ENCODE data around the gene RPL9.

GRCh38 chr4:39476187-39476895 lies 17.6 kb upstream of the RPL9 start:
- TF ChIP-seq ZNF274 (IDR thresholded peaks at IDR 0.05; ENCODE audit: low read depth, low read length): no peak
- no peak for TF ChIP-seq YY1 (IDR thresholded peaks at IDR 0.05; ENCODE audit: insufficient read depth, insufficient read length)
- no peak for TF ChIP-seq SUZ12 (IDR thresholded peaks at IDR 0.05; ENCODE audit: extremely low read depth, insufficient read depth, insufficient read length)

All from NT2/D1 (cell line).